T-helper 1 cell (primary cell): Measurements from ENCODE around the gene GGCX.
"Not testable (repeated sequence)": the region's sequence is repeated elsewhere in the genome, so short reads cannot be mapped to it uniquely, and the experiment has no call there.

ENCODE experiments used
- DNase-seq, 5 donors: peaks; one replicate each; pipeline ENCODE4 v3.0.0-alpha.2; 2012 to 2020

Gene GGCX

GRCh38 chr2:85594715-85595300 lies 33.5 kb upstream of the GGCX start:
- no peak for DNase-seq

GRCh38 chr2:85593023-85593422 lies 31.7 kb upstream of the GGCX start:
- DNase-seq: no peak

GRCh38 chr2:85592299-85592698 lies 31.0 kb upstream of the GGCX start:
- not testable (repeated sequence) for DNase-seq

DNA sequence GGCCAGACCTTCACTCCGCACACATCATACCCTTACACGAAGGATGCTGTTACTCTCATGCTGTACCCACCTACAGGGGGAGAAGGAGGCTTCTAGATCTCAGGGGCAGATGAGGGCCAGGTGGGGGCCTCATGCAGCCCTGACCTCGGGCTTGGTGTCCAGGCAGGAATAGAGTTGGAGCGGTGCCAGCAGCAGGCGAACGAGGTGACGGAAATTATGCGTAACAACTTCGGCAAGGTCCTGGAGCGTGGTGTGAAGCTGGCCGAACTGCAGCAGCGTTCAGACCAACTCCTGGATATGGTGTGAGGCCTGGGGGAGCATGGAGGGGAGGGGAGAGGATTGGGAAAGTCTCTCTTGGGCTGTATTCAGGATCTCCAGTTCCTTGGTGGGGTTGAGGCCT lies 30.3 kb upstream of the GGCX start:
- no peak for DNase-seq

DNA sequence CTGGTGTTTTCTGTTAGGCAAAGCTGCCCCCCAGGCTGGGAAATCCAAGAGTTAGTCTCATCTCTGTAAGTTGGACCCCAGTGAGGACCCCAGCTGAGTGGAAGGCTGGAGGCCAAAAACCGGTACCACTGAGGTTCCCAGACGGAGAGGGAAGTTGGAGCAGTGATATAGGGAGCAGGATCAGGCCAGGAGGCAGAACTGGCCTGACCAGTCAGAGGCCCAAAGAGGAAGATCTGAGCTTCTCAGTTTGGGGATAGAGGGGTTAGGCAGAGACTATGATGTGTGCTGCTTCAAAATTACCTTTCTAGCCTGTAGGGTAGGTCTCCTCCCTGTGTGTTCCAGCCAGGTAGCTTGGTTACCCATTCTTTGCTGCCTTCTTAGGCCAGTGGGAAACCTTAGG lies 29.7 kb upstream of the GGCX start:
- DNase-seq: no peak

DNA sequence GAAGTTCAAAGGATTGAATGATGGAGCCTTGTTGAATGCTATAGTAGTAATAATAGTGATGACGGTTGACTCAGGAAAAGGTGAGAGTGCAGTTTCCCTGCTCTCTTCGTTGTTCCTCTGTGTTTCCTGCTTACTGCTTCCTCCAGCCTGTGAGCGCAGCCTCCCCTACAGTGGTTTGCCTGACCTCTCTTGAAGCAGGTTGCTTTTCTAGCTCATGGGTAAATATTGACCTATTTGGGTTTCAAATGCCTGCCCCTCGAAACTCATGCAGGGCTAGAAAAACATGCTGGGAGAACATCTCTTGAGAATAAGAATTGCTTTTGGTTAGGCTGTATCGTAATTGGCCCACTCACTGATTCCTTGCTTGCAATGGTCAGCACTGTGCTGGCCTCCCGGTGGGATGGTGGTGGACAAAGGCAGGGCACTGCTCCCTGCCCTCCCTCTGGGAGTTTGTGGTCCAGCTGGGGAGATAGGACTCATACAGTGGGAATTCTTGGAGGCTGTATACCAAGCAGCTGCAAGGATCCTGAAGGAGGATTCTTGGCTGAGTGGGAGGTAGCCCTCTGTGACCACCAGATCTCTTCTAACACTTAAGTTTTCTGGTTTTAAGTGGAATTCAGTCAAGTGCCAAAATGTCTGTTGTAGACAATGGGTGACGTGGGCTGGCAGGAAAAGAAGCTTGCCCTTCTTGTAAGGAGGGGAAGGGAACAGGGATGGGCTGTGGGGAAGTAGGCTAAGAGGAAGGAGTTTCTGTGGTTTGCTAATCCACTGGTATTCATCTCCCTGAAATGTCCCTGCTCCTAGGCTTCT lies 28.9 kb upstream of the GGCX start:
- DNase-seq: no peak

DNA sequence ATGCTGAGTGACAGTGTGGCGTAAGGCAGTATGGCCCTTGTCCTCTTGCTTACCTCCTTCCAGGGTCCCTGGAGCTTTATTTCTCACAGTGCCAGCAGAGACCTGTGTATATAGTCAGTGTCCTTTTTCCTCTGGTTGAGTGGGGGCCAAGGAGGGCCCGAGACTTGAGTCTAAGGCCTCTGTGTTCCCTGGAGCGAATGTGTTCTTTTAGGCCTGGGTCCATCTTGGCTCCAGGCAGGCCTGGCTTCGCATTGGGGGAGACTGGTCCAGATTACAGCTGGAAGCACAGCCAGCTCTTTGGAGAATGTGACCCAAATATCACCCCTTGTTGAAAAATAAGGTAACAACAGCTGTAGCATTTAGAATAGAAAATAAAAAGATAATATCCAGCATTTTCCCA lies 27.9 kb upstream of the GGCX start:
- no peak for DNase-seq

DNA sequence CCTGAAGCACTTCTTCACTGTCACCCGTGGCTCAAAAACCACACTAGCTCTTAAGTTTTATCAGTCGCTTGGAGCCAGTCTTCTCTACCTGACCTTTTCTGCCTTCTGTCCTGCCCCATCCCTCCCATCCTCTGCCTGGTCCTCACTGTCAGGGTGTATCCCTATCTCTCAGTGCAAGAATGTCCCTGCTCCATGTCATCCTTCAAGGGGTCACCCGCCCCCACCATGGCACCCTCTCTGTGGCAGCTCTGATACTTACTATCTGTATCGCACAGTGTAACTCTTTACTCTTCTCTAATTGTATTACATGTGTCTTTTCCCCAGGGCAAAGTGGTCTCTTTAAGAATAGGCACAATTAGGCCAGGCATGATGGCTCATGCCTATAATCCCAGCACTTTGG lies 27.4 kb upstream of the GGCX start:
- no peak for DNase-seq

DNA sequence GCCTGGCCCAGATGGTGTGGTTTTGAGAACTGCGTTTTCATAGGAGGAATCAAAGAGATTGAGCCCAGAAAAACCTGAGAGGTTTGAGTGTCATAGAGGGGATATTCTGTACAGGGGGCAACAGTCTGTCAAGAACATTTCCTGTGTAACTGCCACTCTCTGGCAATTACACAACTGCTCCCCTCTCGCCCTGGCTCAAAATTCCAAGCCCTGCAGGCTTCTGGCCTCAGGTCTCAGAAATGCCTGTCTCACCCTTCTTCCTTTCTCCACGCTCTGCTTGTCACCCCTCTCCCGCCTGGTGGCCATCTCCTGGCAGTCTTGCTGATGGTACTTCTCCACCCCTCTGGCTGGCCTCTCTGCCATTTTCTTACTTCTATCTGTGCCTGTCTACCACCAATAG lies 26.9 kb upstream of the GGCX start:
- no peak for DNase-seq

- DNase-seq: no peak
These were observed 24.4 kb upstream of the GGCX start for GRCh38 chr2:85585781-85586105.

DNA sequence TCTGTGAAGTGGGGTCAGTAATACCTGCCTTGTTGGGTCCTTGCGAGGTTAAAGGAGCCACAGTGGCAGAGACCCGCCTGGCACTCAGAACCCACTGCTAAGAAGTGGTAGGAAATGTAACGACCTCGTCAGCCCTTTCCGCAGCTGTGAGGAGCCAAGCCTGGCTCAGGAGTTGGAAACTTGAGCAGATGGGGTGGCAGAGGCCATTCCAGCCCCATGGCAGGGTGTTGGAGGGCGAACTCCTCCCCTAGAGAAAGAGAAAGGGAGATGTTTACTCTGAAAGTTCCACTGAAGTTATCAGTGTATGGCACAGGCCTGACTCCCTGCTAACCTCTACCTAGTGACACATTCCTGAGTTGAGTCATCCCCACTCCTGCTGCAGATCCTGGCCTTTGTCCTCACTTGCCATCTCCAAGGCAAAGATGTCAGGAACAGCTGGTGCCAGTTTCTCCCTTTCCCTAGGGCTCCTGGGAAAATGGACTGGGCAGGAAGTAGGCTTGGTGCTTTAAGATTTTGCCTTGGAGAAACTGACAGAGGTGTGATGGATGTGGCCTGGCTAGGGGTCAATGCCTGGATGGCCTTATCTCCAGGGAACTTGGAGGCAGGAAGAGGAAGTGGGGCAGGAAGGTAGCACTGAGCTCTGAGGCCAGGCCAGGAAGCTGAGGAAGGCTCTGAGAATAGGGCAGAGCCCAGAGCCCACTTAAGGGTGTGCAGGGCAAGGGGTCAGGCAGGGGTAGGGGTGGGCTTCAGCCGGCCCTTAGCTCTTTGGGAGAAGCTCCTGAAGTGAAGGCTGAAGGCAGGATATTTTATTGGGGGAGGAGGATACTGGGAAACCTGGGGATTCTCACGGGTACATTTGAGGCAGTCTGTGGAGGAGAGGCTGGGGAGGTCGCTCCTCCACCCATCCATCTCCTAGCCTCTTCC lies 23.8 kb upstream of the GGCX start:
- peak in 1 of 5 donors; percentile 29 for DNase-seq

DNA sequence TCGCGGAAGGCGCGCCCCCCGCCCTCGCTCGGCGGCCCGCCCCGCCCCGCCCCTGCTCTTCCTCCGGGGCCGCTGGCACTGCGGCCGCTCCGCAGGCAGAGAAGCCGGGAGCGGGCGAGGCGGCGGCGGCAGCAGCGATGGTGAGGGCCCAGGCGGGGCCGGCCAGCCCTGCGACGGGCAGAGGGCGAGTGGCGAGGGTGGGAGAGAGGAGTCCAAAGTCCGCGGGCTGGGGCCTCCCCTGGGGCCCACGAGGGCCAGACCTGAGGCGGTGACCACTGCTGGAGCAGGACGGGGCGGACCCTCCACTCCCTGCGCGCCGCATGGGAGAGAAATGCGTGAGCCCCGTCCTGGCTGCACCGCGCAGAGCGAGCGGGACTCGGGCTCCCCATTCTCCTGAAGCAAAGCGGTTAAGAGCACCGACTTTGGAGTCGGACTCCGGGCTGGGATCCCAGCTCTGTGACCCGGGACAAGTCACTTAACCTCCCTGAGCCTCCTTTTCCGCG lies 23.1 kb upstream of the GGCX start, which contains the start of gene VAMP5:
TSS of gene VAMP5 (plus strand) at position 78 of the 503 bp plus-strand sequence. CDS start at position 138, 60 bp downstream.
- DNase-seq: peak in 3 of 5 donors; percentile 26 to 42 (median 31)

GRCh38 chr2:85583667-85584353 lies 22.5 kb upstream of the GGCX start:
- DNase-seq: peak in 1 of 5 donors; percentile 43

DNA sequence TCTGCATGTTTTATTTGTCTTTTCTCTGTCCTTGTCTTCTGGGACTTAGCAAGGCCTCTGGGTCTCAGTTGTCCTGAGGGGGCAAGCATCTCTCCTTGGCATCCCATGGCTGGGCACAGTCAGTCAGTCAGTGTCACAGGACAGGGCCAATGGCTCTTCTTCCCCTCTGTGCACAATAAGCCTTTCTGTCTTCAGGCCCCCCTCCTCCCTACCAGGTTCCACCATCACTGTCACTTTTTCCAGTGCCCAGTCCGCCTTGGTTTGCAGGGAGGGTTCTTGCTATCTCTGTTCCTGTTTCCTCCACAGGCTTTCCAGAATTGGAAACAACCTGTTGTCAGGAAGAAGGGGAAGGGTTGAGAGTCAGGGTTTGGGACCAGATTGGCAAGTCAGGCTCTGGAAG lies 21.2 kb upstream of the GGCX start:
- no peak for DNase-seq

DNA sequence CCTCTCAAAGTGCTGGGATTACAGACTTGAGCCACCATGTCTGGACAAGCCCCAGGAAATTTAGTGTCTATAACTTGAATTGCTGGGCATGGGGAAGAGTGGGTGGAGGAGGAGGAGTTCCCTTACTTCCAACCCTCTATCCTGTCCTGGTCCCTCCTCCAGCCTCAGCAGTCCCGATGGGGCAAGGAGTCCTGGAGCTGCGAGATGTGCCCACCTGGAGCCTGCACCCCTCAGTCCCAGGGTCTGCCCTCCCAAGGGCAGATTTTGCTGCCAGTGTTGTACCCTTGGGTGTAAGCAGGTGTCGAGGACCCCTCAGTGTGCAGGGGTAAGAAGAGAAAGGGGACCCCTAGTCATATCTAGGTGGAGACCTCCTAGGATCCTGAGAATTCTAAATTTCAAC lies 18.9 kb upstream of the GGCX start:
- no peak for DNase-seq

GRCh38 chr2:85579266-85579935 lies 18.1 kb upstream of the GGCX start:
- DNase-seq: no peak

DNA sequence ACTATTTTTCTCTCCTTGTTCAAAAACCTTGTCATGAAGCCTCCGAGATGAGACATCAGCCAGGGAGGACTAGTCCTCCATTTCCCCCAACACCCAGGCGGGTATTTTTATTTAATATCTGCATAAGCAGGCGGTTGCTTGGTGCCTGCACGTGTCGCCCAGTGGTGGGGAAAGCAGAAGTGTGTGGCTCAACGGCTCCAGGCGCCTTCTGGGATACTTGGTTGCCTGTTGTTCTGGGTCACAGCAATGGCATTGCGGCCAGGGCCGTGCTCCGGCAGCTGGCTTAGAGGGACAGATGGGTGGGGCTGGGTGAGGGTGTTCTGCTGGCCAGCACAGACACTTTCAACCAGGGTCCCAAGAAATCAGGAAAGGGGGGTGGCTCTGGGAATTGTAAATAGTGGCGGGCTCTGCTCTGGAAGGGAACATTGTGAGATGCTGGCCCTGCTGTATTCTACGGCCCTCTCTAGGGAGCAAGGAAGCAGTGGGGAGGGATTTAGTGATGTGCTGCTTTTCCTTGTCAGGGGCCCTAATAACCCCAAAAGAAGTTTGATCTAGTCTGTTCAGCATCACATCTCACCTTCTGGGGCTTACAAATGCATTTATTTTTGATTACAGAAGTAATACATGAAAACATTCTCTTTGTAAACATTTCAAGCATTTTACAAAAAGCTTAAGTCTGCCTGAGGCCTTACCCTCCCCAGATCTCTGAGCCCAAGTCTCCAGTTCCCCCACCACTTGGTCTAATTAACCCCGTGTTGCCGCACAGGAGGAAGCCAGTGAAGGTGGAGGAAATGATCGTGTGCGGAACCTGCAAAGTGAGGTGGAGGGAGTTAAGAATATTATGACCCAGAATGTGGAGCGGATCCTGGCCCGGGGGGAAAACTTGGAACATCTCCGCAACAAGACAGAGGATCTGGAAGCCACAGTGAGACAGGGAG lies 17.2 kb upstream of the GGCX start:
- peak in 1 of 5 donors; percentile 14 for DNase-seq

DNA sequence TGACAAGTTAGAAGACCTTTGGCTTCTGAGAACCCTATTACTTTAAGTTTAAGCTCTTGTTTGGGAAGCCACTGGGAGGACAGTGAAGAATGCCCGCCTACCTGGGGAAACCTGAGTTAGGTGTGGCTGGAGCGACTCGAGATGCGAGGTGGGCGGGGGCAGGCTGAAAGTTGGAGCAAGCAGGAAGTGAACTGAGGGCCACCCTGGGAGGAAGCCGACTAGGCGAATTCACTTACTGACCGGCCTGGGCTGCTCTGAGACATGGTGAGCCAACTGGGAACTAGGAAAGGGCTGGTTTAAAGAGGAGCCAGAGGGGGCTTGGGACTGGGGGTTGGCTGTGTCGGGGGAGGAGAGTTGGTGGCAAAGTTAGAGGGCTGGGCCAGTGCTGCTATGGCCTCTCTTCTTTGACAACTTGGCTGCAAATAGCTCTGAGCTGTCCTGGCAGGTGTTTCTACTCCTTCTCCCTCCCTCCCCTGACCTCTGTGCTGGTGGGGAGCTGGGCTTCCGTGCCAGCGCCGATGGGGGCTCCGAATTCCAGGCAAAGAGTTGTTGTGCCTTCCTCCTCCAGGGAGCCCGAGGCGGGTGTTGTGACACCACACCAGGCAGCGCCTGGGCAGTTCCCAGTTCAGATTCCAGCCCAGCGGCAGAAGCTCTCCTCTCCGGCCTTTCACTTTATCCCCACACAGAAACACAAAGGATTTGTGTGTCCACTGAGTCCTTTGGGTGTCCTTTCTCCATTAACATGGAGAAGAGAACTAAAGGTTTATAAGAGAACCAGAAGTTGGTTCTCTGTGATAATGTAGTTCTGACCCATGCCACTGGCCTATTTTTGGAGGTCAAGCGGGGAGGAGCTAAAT lies 16.3 kb upstream of the GGCX start, which contains the start of gene VAMP8:
TSS of gene VAMP8 (plus strand) at position 201 of the 857 bp plus-strand sequence. CDS start at position 262, 61 bp downstream.
- DNase-seq: peak; percentile 45 to 60 (median 50)

GRCh38 chr2:85577063-85577385 lies 15.7 kb upstream of the GGCX start:
- no peak for DNase-seq

DNA sequence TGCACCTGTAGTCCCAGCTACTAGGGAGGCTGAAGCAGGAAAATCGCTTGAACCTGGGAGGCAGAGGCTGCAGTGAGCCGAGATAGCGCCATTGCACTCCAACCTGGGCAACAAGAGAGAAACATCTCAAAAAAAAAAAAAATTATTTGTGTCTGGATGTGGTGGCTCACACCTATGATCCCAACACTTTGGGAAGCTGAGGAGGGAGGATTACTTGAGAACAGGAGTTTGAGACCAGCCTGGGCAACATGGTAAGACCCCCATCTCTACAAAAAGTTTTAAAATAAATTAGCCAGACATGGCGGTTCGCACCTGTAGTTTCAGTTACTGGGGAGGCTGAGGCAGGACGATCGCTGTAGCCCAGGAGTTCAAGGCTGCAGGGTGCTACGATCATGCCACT lies 14.4 kb upstream of the GGCX start:
- no peak for DNase-seq
